Gastrocnemius medialis (tissue), 4 donors: ENCODE results near the gene RAD23B.

Experiments
- POLR2A ChIP-seq, 2 donors: fragments of 450-650 bp; IDR thresholded peaks; one replicate each; pipeline ENCODE4 v1.6.1; 2017; ENCODE audit warnings: antibody characterized with exemption in 2 of 2, mild to moderate bottlenecking in 2 of 2, moderate library complexity in 2 of 2
- TF ChIP-seq, protein P1 (sequence below), 5 experiments: fragments of 450-650 bp in 3 of 5; fragments of 200-600 bp in 2 of 5; sonication (generic) in 2 of 5; IDR thresholded peaks in 4 of 5; conservative IDR thresholded peaks in 1 of 5; 1 replicate in 4 of 5; 2 replicates in 1 of 5; pipeline ENCODE4 v1.5.1; 2016 to 2019; ENCODE audit warnings: antibody characterized with exemption in 5 of 5, mild to moderate bottlenecking in 3 of 5, moderate library complexity in 3 of 5

GRCh38 chr9:107270082-107270481 lies 13.0 kb upstream of the RAD23B start:
- TF ChIP-seq, protein P1, sequence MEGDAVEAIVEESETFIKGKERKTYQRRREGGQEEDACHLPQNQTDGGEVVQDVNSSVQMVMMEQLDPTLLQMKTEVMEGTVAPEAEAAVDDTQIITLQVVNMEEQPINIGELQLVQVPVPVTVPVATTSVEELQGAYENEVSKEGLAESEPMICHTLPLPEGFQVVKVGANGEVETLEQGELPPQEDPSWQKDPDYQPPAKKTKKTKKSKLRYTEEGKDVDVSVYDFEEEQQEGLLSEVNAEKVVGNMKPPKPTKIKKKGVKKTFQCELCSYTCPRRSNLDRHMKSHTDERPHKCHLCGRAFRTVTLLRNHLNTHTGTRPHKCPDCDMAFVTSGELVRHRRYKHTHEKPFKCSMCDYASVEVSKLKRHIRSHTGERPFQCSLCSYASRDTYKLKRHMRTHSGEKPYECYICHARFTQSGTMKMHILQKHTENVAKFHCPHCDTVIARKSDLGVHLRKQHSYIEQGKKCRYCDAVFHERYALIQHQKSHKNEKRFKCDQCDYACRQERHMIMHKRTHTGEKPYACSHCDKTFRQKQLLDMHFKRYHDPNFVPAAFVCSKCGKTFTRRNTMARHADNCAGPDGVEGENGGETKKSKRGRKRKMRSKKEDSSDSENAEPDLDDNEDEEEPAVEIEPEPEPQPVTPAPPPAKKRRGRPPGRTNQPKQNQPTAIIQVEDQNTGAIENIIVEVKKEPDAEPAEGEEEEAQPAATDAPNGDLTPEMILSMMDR (IDR thresholded peaks at IDR 0.05 in 4 of 5, conservative IDR thresholded peaks at IDR 0.05 in 1 of 5), result no peak
- no peak for TF ChIP-seq POLR2A (IDR thresholded peaks at IDR 0.05)
